HCT116 (cell line): Measurements from ENCODE around the gene EXD3. TPM values are rescaled to one million over a fixed set of nuclear protein-coding genes. Genes with fewer than 3 reads are reported as not detected.

ENCODE experiments used
- ATAC-seq: fragments of 200-7000 bp; cut with Tn5 transposase; 2 replicates; pipeline ENCODE4 v1.9.1; 2020; ENCODE audit warnings: mild to moderate bottlenecking, moderate library complexity
- BruUV-seq: library from RNA; stranded (reverse); fragments of 400-500 nt; replicated peaks from 2 replicates; lab custom pipeline; 2021; lab: Mats Ljungman, UMichigan
- CTCF ChIA-PET: fragments of 300-600 bp; sonication (Branson Sonifier 250); formaldehyde crosslinking; loops from one replicate; lab custom pipeline; 2021; ENCODE audit warnings: antibody characterized with exemption; lab: Charles Lee
- POLR2A ChIA-PET: fragments of 300-600, 350-600 bp; sonication (Branson Sonifier 250); formaldehyde crosslinking; loops from one replicate; lab custom pipeline; 2021; ENCODE audit warnings: antibody characterized with exemption; lab: Charles Lee
- RAD21 ChIA-PET, 2 experiments: fragments of 300-600 bp; sonication (Branson Sonifier 250); formaldehyde crosslinking; loops; one replicate each; lab custom pipeline; 2023; ENCODE audit warnings: low total read pairs in 2 of 2; ENCODE audit not compliant: uncharacterized antibody in 2 of 2, unreplicated experiment in 2 of 2, low non-redundant PET in 1 of 2; lab: Charles Lee
- DNase-seq: peaks from one replicate; pipeline ENCODE4 v3.0.0-alpha.2; 2010; ENCODE audit warnings: low read depth, low spot score
- H2AFZ ChIP-seq: fragments of 200-600 bp; shearing (Covaris generic), sonication (generic); 2 replicates; pipeline ENCODE4 v1.6.1; 2017; ENCODE audit warnings: low read depth, mixed run types, mixed read lengths, antibody characterized with exemption, low read length; ENCODE audit not compliant: poor library complexity, severe bottlenecking
- H3K27ac ChIP-seq: 2 replicates; pipeline ENCODE4 v1.5.1; 2012; ENCODE audit warnings: low read depth, low read length
- H3K27me3 ChIP-seq: fragments of 200-600 bp; sonication (generic); 2 replicates; pipeline ENCODE4 v1.6.1; 2016; ENCODE audit warnings: mixed run types, low read length, mixed read lengths; ENCODE audit not compliant: insufficient read depth
- H3K36me3 ChIP-seq, 2 experiments: fragments of 200-500 bp in 1 of 2; fragments of 200-600 bp in 1 of 2; sonication (Bioruptor generic) in 1 of 2; sonication (generic) in 1 of 2; 2 replicates each; pipeline versions ENCODE4 v1.5.1 to v1.6.1; 2014 to 2016; ENCODE audit warnings: low read length in 2 of 2, inconsistent platforms in 1 of 2, mixed read lengths in 1 of 2, mixed run types in 1 of 2; ENCODE audit not compliant: insufficient read depth in 2 of 2, control insufficient read depth in 1 of 2
- H3K4me1 ChIP-seq, 2 experiments: fragments of 200-600 bp in 1 of 2; sonication (generic) in 1 of 2; 2 replicates each; pipeline versions ENCODE4 v1.5.1 to v1.6.1; 2012 to 2017; ENCODE audit warnings: low read length in 2 of 2, inconsistent platforms in 1 of 2, mild to moderate bottlenecking in 1 of 2, mixed read lengths in 1 of 2, mixed run types in 1 of 2, moderate library complexity in 1 of 2; ENCODE audit not compliant: insufficient read depth in 2 of 2, control insufficient read depth in 1 of 2
- H3K4me2 ChIP-seq: fragments of 200-600 bp; sonication (generic); 2 replicates; pipeline ENCODE4 v1.6.1; 2017; ENCODE audit warnings: mixed run types, low read length, mixed read lengths
- H3K4me3 ChIP-seq, 2 experiments: fragments of 200-600 bp in 1 of 2; sonication (generic) in 1 of 2; replicated peaks in 1 of 2; 2 replicates each; pipeline ENCODE4 v1.5.1; 2011 to 2016; ENCODE audit warnings: low read length in 2 of 2, control low read depth in 1 of 2, low read depth in 1 of 2, mild to moderate bottlenecking in 1 of 2, mixed read lengths in 1 of 2, mixed run types in 1 of 2
- H3K79me2 ChIP-seq: fragments of 200-600 bp; sonication (generic); 2 replicates; pipeline ENCODE4 v1.6.1; 2017; ENCODE audit warnings: mild to moderate bottlenecking, mixed run types, low read length, moderate library complexity, mixed read lengths; ENCODE audit not compliant: insufficient read depth
- H3K9ac ChIP-seq: fragments of 200-600 bp; sonication (generic); 2 replicates; pipeline ENCODE4 v1.6.1; 2016; ENCODE audit warnings: low read length, mixed read lengths
- H3K9me2 ChIP-seq: fragments of 200-600 bp; sonication (generic), shearing (Covaris generic); 2 replicates; pipeline ENCODE4 v1.6.1; 2017; ENCODE audit warnings: mixed run types, mild to moderate bottlenecking, moderate library complexity; ENCODE audit not compliant: insufficient read depth
- H3K9me3 ChIP-seq, 2 experiments: fragments of 200-500 bp in 1 of 2; fragments of 200-600 bp in 1 of 2; sonication (Bioruptor generic) in 1 of 2; sonication (generic) in 1 of 2; 2 replicates each; pipeline ENCODE4 v1.6.1; 2014 to 2017; ENCODE audit warnings: low read length in 2 of 2, mixed read lengths in 2 of 2, inconsistent platforms in 1 of 2, low read depth in 1 of 2, mild to moderate bottlenecking in 1 of 2, mixed run types in 1 of 2, moderate library complexity in 1 of 2; ENCODE audit not compliant: control insufficient read depth in 1 of 2, insufficient read depth in 1 of 2
- H4K20me1 ChIP-seq: fragments of 200-600 bp; sonication (generic), shearing (Covaris generic); 2 replicates; pipeline ENCODE4 v1.6.1; 2017; ENCODE audit warnings: mixed run types, mild to moderate bottlenecking, moderate library complexity; ENCODE audit not compliant: insufficient read depth
- CBX3 ChIP-seq: IDR thresholded peaks from 2 replicates; pipeline ENCODE4 v1.6.1; 2012; ENCODE audit warnings: low read depth
- ELF1 ChIP-seq: IDR thresholded peaks from 2 replicates; pipeline ENCODE4 v1.6.1; 2012; ENCODE audit warnings: low read depth, borderline replicate concordance
- FOSL1 ChIP-seq: IDR thresholded peaks from 2 replicates; pipeline ENCODE4 v1.6.1; 2012; ENCODE audit warnings: low read depth
- JUND ChIP-seq: IDR thresholded peaks from 2 replicates; pipeline ENCODE4 v1.6.1; 2012
- ZNF274 ChIP-seq: fragments of 200-500 bp; sonication (Bioruptor generic); IDR thresholded peaks from 2 replicates; pipeline ENCODE4 v1.6.1; 2014; ENCODE audit warnings: mild to moderate bottlenecking, low read depth, low read length, inconsistent platforms
- intact Hi-C: fragments of 100-400 bp; cut with micrococcal nuclease; formaldehyde crosslinking; loops from 2 replicates; pipeline ENCODE4 v1.10.0; 2022
- total RNA-seq: library from RNA; stranded (reverse); gene quantifications from one replicate; pipeline ENCODE4 v1.2.1, GENCODE V29; 2021; ENCODE audit not compliant: unreplicated experiment
- TF ChIP-seq, protein P1 (sequence below): IDR thresholded peaks from 2 replicates; pipeline ENCODE4 v1.6.1; 2012; ENCODE audit warnings: low read depth
- TF ChIP-seq, protein P2 (sequence below), 3 experiments: fragments of 200-600 bp in 1 of 3; sonication (generic) in 1 of 3; IDR thresholded peaks in 2 of 3; conservative IDR thresholded peaks in 1 of 3; 2 replicates each; pipeline ENCODE4 v1.5.1; 2012 to 2017; ENCODE audit warnings: low read depth in 2 of 3, low read length in 2 of 3, antibody characterized with exemption in 1 of 3, borderline replicate concordance in 1 of 3, control low read depth in 1 of 3, mild to moderate bottlenecking in 1 of 3, mixed read lengths in 1 of 3, mixed run types in 1 of 3, moderate library complexity in 1 of 3; ENCODE audit not compliant: insufficient read depth in 1 of 3

Gene EXD3
- total RNA-seq, 1 experiment from 2014 or later, result 25.4 TPM

DNA sequence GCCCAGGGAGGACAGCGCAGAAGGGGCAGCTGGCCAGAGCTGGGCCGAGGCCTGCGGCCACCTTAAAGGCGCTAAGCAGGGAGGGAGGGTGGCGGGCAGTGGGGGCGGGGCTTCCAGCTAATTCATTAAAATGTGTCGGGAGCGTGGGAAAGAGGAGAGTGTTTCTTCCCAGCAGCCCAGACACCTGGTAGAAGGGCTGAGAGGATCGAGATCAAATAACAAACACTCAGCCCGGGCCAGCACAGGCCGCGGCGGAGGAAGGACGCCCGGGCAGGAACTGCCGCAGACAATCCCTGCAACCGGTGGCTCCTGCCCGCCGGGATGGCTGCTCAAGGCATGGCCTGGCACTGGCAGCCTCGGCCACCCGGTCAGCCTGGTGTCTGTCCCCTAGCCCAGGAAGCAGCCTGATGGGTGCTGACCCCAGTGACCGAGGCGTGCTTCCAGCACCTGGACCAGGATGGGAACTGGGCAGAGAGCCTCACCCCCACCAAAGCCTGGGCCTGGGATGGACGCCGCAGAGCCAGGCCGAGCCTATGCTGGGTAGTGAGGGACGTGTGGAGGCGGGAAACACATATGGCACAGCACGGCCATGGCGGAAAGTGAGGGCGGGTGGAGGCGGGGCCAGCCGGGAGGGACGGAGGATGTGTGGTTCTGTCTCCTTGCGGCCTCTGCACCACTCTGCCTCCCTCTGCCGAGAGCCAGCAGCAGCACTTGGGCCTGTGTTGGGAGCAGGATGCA, 117.7 kb downstream of the EXD3 start (continued):
- TF ChIP-seq, protein P1, sequence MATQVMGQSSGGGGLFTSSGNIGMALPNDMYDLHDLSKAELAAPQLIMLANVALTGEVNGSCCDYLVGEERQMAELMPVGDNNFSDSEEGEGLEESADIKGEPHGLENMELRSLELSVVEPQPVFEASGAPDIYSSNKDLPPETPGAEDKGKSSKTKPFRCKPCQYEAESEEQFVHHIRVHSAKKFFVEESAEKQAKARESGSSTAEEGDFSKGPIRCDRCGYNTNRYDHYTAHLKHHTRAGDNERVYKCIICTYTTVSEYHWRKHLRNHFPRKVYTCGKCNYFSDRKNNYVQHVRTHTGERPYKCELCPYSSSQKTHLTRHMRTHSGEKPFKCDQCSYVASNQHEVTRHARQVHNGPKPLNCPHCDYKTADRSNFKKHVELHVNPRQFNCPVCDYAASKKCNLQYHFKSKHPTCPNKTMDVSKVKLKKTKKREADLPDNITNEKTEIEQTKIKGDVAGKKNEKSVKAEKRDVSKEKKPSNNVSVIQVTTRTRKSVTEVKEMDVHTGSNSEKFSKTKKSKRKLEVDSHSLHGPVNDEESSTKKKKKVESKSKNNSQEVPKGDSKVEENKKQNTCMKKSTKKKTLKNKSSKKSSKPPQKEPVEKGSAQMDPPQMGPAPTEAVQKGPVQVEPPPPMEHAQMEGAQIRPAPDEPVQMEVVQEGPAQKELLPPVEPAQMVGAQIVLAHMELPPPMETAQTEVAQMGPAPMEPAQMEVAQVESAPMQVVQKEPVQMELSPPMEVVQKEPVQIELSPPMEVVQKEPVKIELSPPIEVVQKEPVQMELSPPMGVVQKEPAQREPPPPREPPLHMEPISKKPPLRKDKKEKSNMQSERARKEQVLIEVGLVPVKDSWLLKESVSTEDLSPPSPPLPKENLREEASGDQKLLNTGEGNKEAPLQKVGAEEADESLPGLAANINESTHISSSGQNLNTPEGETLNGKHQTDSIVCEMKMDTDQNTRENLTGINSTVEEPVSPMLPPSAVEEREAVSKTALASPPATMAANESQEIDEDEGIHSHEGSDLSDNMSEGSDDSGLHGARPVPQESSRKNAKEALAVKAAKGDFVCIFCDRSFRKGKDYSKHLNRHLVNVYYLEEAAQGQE, result no peak
- TF ChIP-seq CBX3, result no peak
- TF ChIP-seq FOSL1, result no peak
- no peak for TF ChIP-seq ELF1
- TF ChIP-seq ZNF274, result no peak
- TF ChIP-seq, all 23 proteins: peak for 0

DNA sequence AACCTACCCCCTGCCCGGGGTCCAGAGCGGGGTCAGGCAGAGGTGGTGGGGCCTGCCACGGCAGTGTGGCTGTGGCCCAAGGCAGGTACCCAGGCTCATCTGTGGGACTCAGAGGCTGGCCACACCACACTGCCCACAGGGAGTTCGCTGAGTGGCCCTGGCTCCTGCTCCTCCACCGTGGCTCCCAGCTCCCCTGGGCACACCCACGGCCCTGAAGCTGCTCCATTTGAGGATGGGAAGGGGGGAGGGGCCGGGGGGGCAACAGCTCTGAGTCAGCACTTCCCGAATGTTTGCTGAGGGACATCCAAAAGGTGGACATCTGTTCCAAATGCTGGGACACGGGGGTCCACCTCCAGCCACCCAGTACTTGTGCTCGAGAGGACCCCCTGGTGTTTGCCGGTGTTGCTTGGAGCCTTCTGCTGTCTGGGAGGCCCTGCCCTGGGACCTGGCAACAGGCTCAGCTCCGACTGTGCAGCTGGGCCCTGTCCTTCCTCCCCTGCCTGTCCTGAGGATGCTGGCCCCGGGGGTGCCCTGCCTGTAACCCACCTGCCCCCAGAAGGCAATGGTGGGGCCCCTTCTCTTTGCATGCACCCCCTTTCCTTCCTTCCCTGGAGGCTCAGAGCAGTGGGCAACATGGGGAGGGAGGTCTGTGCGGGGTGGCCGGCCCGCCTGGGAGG, 118.4 kb downstream of the EXD3 start:
- intact Hi-C loops, result no loop called here
- Histone ChIP-seq H3K79me2 (peaks cover 17% of the 10 kb centered on the region), H3K4me1 (peaks cover 11 to 49% of the 10 kb centered on the region in 2 experiments), H3K9ac (no peak overlapping the region), H3K36me3 (no peaks in the 10 kb centered on the region), H3K4me3 (no peak overlapping the region), H3K4me2 (no peak overlapping the region), H3K27me3 (no peaks in the 10 kb centered on the region), H3K27ac (no peak overlapping the region; the same call in 1 of the 2 replicates), H2AFZ (no peak overlapping the region), H3K9me3 (no peaks in the 10 kb centered on the region), H4K20me1 (peaks cover 2% of the 10 kb centered on the region; the same call in 1 of the 2 replicates), H3K9me2 (no peaks in the 10 kb centered on the region)
- ChIA-PET POLR2A (no interaction called here), RAD21 (no interaction called here), CTCF (no interaction called here)
- TF ChIP-seq JUND, result no peak
- TF ChIP-seq, protein P2, sequence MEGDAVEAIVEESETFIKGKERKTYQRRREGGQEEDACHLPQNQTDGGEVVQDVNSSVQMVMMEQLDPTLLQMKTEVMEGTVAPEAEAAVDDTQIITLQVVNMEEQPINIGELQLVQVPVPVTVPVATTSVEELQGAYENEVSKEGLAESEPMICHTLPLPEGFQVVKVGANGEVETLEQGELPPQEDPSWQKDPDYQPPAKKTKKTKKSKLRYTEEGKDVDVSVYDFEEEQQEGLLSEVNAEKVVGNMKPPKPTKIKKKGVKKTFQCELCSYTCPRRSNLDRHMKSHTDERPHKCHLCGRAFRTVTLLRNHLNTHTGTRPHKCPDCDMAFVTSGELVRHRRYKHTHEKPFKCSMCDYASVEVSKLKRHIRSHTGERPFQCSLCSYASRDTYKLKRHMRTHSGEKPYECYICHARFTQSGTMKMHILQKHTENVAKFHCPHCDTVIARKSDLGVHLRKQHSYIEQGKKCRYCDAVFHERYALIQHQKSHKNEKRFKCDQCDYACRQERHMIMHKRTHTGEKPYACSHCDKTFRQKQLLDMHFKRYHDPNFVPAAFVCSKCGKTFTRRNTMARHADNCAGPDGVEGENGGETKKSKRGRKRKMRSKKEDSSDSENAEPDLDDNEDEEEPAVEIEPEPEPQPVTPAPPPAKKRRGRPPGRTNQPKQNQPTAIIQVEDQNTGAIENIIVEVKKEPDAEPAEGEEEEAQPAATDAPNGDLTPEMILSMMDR (IDR thresholded peaks at IDR 0.05 in 2 of 3, conservative IDR thresholded peaks at IDR 0.05 in 1 of 3; ENCODE audit: borderline replicate concordance in 1 of 3, insufficient read depth in 1 of 3, low read depth in 2 of 3, low read length in 2 of 3), result 0 out of 6 replicates have a peak, but pooled peaks of 2 of the 3 experiments have one; percentile 7 to 12
- ATAC-seq (no peak), DNase-seq (no peak)
- BruUV-seq, result no TSS peak
